ENCODE measurements around the gene ZBTB20.
"Not testable (repeated sequence)": the region's sequence is repeated elsewhere in the genome, so short reads cannot be mapped to it uniquely, and the experiment has no call there.

- TF ChIP-seq, protein P1, sequence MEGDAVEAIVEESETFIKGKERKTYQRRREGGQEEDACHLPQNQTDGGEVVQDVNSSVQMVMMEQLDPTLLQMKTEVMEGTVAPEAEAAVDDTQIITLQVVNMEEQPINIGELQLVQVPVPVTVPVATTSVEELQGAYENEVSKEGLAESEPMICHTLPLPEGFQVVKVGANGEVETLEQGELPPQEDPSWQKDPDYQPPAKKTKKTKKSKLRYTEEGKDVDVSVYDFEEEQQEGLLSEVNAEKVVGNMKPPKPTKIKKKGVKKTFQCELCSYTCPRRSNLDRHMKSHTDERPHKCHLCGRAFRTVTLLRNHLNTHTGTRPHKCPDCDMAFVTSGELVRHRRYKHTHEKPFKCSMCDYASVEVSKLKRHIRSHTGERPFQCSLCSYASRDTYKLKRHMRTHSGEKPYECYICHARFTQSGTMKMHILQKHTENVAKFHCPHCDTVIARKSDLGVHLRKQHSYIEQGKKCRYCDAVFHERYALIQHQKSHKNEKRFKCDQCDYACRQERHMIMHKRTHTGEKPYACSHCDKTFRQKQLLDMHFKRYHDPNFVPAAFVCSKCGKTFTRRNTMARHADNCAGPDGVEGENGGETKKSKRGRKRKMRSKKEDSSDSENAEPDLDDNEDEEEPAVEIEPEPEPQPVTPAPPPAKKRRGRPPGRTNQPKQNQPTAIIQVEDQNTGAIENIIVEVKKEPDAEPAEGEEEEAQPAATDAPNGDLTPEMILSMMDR (conservative IDR thresholded peaks at IDR 0.05; ENCODE audit: low read depth, low read length) = not testable (repeated sequence)
- TF ChIP-seq EZH2 (IDR thresholded peaks at IDR 0.05; ENCODE audit: low read length, unreplicated experiment); EZH2phosphoT487 (IDR thresholded peaks at IDR 0.05; ENCODE audit: borderline replicate concordance, low read length): not testable (repeated sequence)
Measured at GRCh38 chr3:115184859-115185572, 37.9 kb upstream of the ZBTB20 start.

Data from PC-3 (cell line).